WERI-Rb-1 (cell line): ENCODE measurements around the gene TSC2.
A peak's percentile ranks its signal among the peaks of the same experiment; 100 is the strongest.

Source experiments
- DNase-seq: peaks from one replicate; pipeline ENCODE4 v3.0.0-alpha.2; 2020
- H3K27ac ChIP-seq: fragments of 250-450 bp; sonication (Bioruptor Pico); 2 replicates; pipeline ENCODE4 v1.5.1; 2020; ENCODE audit warnings: mild to moderate bottlenecking, moderate library complexity
- H3K27me3 ChIP-seq: fragments of 250-450 bp; sonication (Bioruptor Pico); 2 replicates; pipeline ENCODE4 v1.5.1; 2021; ENCODE audit warnings: mild to moderate bottlenecking, low read depth, moderate library complexity; ENCODE audit not compliant: insufficient read depth, severe bottlenecking
- H3K36me3 ChIP-seq: fragments of 250-450 bp; sonication (Bioruptor Pico); 2 replicates; pipeline ENCODE4 v1.5.1; 2020; ENCODE audit warnings: mild to moderate bottlenecking, moderate library complexity
- H3K4me3 ChIP-seq: 2 replicates; pipeline ENCODE4 v1.5.1; 2011; ENCODE audit warnings: low read depth, mild to moderate bottlenecking, control low read depth, low read length
- H3K9me3 ChIP-seq: fragments of 250-450 bp; sonication (Bioruptor Pico); 2 replicates; pipeline ENCODE4 v1.5.1; 2021; ENCODE audit warnings: mild to moderate bottlenecking, moderate library complexity; ENCODE audit not compliant: severe bottlenecking
- CTCF ChIP-seq: IDR thresholded peaks from 2 replicates; pipeline ENCODE4 v1.5.1; 2011; ENCODE audit warnings: low read depth, mild to moderate bottlenecking, control low read depth, inconsistent platforms, low read length

TSC2 gene

DNA sequence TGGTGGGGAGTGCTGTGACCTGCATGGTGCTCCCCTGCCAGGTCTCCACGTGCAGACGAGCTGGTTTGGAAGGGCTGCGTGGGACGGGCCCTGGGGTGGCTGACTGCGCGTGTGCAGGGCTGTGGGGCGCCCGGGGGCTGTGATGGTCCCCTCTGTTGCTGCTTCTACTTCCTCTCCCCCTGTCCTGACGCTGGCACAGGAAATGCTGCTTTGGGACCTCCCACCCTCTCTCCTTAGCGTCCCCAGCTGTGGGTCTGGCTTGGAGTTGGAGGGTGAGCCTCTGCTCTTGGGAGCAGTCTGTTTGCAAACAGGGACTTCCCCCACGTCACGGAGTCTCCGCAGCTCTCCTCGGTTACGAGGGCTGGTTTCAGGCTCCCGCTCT lies 35.2 kb downstream of the TSC2 start:
- DNase-seq, result no peak
- H3K9me3 ChIP-seq, result no peaks in the 10 kb centered on the region
- TF ChIP-seq CTCF, result no peak
- peak overlapping the region; percentile 29; the same call in 1 of the 2 replicates for H3K27ac ChIP-seq
- no peak overlapping the region for H3K4me3 ChIP-seq
- peaks cover 74% of the 10 kb centered on the region for H3K36me3 ChIP-seq
- H3K27me3 ChIP-seq, result no peaks in the 10 kb centered on the region

DNA sequence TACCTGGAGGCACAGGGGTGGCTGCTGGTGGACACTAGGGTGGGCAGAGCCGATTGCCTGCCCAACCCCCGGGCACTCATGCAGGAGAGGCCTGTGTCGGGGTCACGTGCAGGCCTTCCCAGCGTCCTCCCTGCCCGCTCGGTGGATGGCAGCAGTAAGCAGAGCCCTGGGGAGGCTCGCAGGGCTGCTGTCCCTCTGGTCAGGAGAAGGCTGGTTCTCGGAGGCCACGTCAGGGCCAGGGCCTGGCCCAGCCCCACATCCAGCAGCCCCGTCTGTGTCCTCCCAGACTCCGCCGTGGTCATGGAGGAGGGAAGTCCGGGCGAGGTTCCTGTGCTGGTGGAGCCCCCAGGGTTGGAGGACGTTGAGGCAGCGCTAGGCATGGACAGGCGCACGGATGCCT lies 35.6 kb downstream of the TSC2 start:
- H3K27ac ChIP-seq, result peak overlapping the region; percentile 29; the same call in 1 of the 2 replicates
- TF ChIP-seq CTCF, result no peak
- no peak for DNase-seq
- peaks cover 79% of the 10 kb centered on the region for H3K36me3 ChIP-seq
- no peaks in the 10 kb centered on the region for H3K9me3 ChIP-seq
- H3K27me3 ChIP-seq, result no peaks in the 10 kb centered on the region
- no peak overlapping the region for H3K4me3 ChIP-seq

DNA sequence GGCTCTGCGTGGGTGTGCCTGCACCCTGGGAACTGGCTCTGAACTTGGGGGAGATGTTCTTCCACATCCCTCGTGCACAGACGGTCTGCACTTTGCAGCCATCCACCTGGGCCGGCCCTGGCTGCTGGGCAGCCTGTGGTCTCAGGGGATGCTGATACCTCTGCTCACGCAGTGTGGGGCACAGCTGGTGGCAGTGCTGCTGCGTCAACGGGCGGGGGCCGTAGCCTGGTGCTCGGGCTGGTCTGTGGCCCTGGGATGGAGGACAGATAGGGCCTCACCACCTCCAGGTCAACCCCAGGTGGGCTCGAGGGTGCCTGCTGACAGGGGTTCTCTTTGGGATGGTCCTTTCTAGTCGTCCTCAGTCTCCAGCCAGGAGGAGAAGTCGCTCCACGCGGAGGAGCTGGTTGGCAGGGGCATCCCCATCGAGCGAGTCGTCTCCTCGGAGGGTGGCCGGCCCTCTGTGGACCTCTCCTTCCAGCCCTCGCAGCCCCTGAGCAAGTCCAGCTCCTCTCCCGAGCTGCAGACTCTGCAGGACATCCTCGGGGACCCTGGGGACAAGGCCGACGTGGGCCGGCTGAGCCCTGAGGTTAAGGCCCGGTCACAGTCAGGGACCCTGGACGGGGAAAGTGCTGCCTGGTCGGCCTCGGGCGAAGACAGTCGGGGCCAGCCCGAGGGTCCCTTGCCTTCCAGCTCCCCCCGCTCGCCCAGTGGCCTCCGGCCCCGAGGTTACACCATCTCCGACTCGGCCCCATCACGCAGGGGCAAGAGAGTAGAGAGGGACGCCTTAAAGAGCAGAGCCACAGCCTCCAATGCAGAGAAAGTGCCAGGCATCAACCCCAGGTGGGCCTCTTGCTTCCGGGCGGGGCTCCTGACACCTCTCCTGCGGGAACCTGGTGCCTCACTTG lies 36.3 kb downstream of the TSC2 start:
- DNase-seq, result no peak
- Histone ChIP-seq H3K27ac (no peak overlapping the region), H3K27me3 (no peaks in the 10 kb centered on the region), H3K9me3 (no peaks in the 10 kb centered on the region), H3K4me3 (no peak overlapping the region), H3K36me3 (peaks cover 81% of the 10 kb centered on the region)
- no peak for TF ChIP-seq CTCF

DNA sequence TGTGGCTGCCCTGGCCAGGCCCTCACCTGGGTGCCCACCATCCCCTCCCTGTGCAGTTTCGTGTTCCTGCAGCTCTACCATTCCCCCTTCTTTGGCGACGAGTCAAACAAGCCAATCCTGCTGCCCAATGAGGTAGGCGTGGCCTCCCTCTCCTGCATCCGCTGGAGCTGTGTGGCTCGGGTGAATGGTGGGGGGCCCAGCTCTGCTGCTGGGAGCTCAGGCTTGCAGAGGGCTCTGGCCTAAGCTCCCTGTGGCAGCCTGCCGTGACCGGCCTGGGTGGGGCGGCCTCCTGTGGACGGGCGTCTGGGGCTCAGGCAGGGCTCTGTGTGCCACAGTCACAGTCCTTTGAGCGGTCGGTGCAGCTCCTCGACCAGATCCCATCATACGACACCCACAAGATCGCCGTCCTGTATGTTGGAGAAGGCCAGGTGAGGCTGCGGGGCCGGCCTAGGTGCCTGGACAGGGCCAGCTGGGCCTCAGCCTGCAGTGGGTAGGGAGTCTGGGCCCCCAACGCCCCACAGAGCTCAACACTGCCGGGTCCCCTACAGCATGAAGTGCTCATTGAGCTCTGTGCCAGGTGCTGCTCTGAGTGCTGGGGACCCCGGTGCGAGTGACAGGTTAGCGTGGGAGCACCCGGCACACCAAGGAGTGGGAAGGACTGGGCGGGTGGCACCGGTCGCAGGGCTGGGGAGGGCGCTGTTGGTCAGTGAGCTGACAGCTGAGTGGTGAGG lies 37.3 kb downstream of the TSC2 start:
- Histone ChIP-seq H3K4me3 (no peak overlapping the region), H3K9me3 (no peaks in the 10 kb centered on the region), H3K27me3 (no peaks in the 10 kb centered on the region), H3K27ac (no peak overlapping the region), H3K36me3 (peaks cover 81% of the 10 kb centered on the region)
- TF ChIP-seq CTCF, result no peak
- no peak for DNase-seq

- Histone ChIP-seq H3K36me3 (peaks cover 83% of the 10 kb centered on the region), H3K27ac (no peak overlapping the region)
- TF ChIP-seq CTCF, result no peak
Measured at GRCh38 chr16:2085669-2086068, 37.9 kb downstream of the TSC2 start.

More at GRCh38 chr16:2085669-2086068, 37.9 kb downstream of the TSC2 start:
- Histone ChIP-seq H3K4me3 (no peak overlapping the region), H3K27me3 (no peaks in the 10 kb centered on the region), H3K9me3 (no peaks in the 10 kb centered on the region)
- no peak for DNase-seq
